Endodermal cell (in vitro differentiated cells): ENCODE results near the gene TMEM52B. TPM values are rescaled to one million over a fixed set of nuclear protein-coding genes. Genes with fewer than 3 reads are reported as not detected.

Experiments
- DNase-seq: peaks from one replicate; pipeline ENCODE4 v3.0.0-alpha.2; 2017
- H3K27ac ChIP-seq: 2 replicates; pipeline ENCODE4 v1.5.1; 2013; ENCODE audit warnings: mild to moderate bottlenecking, low read depth, low read length, moderate library complexity
- H3K27me3 ChIP-seq: 2 replicates; pipeline ENCODE4 v1.6.1; 2013; ENCODE audit warnings: mild to moderate bottlenecking, low read length, moderate library complexity; ENCODE audit not compliant: insufficient read depth, control insufficient read depth, poor library complexity, severe bottlenecking
- H3K36me3 ChIP-seq: 2 replicates; pipeline ENCODE4 v1.7.0; 2013; ENCODE audit warnings: mild to moderate bottlenecking, low read length, moderate library complexity; ENCODE audit not compliant: control insufficient read depth, insufficient read depth
- H3K4me1 ChIP-seq: one replicate; pipeline ENCODE4 v1.7.0; 2013; ENCODE audit warnings: low read length; ENCODE audit not compliant: control insufficient read depth, insufficient read depth
- H3K4me3 ChIP-seq: 2 replicates; pipeline ENCODE4 v1.5.1; 2013; ENCODE audit warnings: mild to moderate bottlenecking, low read length, moderate library complexity
- H3K9ac ChIP-seq: 2 replicates; pipeline ENCODE4 v1.6.1; 2013; ENCODE audit warnings: mild to moderate bottlenecking, low read length, moderate library complexity; ENCODE audit not compliant: poor library complexity, severe bottlenecking; ENCODE audit errors: extremely low read depth
- H3K9me3 ChIP-seq: 2 replicates; pipeline ENCODE4 v1.6.1; 2013; ENCODE audit warnings: mild to moderate bottlenecking, low read length, moderate library complexity; ENCODE audit not compliant: control insufficient read depth
- H3K27ac Mint-ChIP-seq: 2 replicates; pipeline ENCODE4 v1.8.0; 2020; ENCODE audit warnings: mixed read lengths
- H3K27me3 Mint-ChIP-seq: 2 replicates; pipeline ENCODE4 v1.8.0; 2021; ENCODE audit warnings: mild to moderate bottlenecking, mixed read lengths; ENCODE audit not compliant: insufficient read depth
- H3K36me3 Mint-ChIP-seq: 2 replicates; pipeline ENCODE4 v1.8.0; 2020; ENCODE audit warnings: low read depth, mixed read lengths
- H3K4me1 Mint-ChIP-seq: 2 replicates; pipeline ENCODE4 v1.8.0; 2020; ENCODE audit warnings: mixed read lengths
- H3K4me3 Mint-ChIP-seq: 2 replicates; pipeline ENCODE4 v1.8.0; 2020; ENCODE audit warnings: mild to moderate bottlenecking, moderate library complexity, mixed read lengths
- H3K9me3 Mint-ChIP-seq: 2 replicates; pipeline ENCODE4 v1.8.0; 2020; ENCODE audit warnings: mild to moderate bottlenecking, mixed read lengths
- WGBS, 2 experiments: methylation state at CpG; one replicate each; pipeline versions ENCODE4 v1.1.5 to v1.1.7; 2013; ENCODE audit warnings: missing lambda C conversion rate in 2 of 2, mixed read lengths in 1 of 2; ENCODE audit not compliant: insufficient coverage in 1 of 2, insufficient read length in 1 of 2; 5-methylcytosine and 5-hydroxymethylcytosine counted together
- total RNA-seq, 2 donors: library from RNA; stranded (reverse); fragmentation: NEBNext Ultra II Directional in 1 of 2; extraction: Animal tissue kit (Norgen Biotek cat#: 25700) in 1 of 2; gene quantifications; 2 replicates in 1 of 2; 3 replicates in 1 of 2; pipeline ENCODE4 v1.2.1, GENCODE V29; 2021
- TF ChIP-seq, protein P1 (sequence below): fragments of 200-600 bp; sonication (generic); conservative IDR thresholded peaks from 2 replicates; pipeline ENCODE4 v1.5.0; 2021; ENCODE audit warnings: antibody characterized with exemption, mild to moderate bottlenecking

TMEM52B gene
- total RNA-seq, 2 donors from 2014 or later = not detected

DNA sequence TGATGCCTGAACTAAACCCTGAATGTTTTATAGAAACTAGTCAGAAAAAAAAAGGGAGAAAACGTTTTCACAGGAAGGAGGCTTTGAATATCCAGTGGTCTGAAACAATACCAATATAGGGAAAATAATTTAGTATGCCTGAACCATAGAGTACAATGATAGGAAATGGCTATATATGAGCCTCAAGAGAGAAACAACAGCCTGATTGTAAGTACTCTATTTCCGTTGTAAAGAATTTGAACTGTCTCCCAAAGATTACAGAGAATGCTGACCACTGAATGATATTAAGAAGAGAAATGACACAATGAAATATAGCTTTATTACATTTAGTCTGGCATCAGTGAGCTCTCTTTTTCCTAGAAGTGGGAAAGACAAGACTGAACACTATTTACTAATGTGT is 28.3 kb downstream of the TMEM52B start:
- 85 to 92% methylated on average over 2 of the region's 2 CpGs for WGBS, 2 experiments
- Histone ChIP-seq H3K27me3 (no peaks in the 10 kb centered on the region), H3K4me1 (no peaks in the 10 kb centered on the region), H3K36me3 (no peaks in the 10 kb centered on the region), H3K9ac (no peak overlapping the region), H3K4me3 (no peak overlapping the region), H3K9me3 (peaks cover 13% of the 10 kb centered on the region), H3K27ac (no peak overlapping the region)
- Mint-ChIP-seq H3K9me3 (peaks cover 13% of the 10 kb centered on the region), H3K4me1 (peaks cover 22% of the 10 kb centered on the region), H3K36me3 (no peaks in the 10 kb centered on the region), H3K4me3 (no peak overlapping the region), H3K27me3 (no peaks in the 10 kb centered on the region), H3K27ac (no peak overlapping the region)
- TF ChIP-seq, protein P1, sequence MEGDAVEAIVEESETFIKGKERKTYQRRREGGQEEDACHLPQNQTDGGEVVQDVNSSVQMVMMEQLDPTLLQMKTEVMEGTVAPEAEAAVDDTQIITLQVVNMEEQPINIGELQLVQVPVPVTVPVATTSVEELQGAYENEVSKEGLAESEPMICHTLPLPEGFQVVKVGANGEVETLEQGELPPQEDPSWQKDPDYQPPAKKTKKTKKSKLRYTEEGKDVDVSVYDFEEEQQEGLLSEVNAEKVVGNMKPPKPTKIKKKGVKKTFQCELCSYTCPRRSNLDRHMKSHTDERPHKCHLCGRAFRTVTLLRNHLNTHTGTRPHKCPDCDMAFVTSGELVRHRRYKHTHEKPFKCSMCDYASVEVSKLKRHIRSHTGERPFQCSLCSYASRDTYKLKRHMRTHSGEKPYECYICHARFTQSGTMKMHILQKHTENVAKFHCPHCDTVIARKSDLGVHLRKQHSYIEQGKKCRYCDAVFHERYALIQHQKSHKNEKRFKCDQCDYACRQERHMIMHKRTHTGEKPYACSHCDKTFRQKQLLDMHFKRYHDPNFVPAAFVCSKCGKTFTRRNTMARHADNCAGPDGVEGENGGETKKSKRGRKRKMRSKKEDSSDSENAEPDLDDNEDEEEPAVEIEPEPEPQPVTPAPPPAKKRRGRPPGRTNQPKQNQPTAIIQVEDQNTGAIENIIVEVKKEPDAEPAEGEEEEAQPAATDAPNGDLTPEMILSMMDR = no peak
- DNase-seq = no peak

- TF ChIP-seq, protein P1 = no peak
- Mint-ChIP-seq H3K27ac (no peak overlapping the region), H3K4me1 (peaks cover 26% of the 10 kb centered on the region), H3K27me3 (no peaks in the 10 kb centered on the region), H3K4me3 (no peak overlapping the region), H3K36me3 (peaks cover 5% of the 10 kb centered on the region), H3K9me3 (peaks cover 13% of the 10 kb centered on the region)
- Histone ChIP-seq H3K36me3 (no peaks in the 10 kb centered on the region), H3K4me3 (no peak overlapping the region), H3K9me3 (peaks cover 13% of the 10 kb centered on the region), H3K9ac (no peak overlapping the region), H3K27me3 (no peaks in the 10 kb centered on the region), H3K4me1 (no peaks in the 10 kb centered on the region), H3K27ac (no peak overlapping the region)
- 92 to 96% methylated on average over 8 to 14 of the region's 15 CpGs for WGBS, 2 experiments
- DNase-seq = no peak
Measured at GRCh38 chr12:10210225-10210624, 31.4 kb downstream of the TMEM52B start.

- Mint-ChIP-seq H3K36me3 (peaks cover 15% of the 10 kb centered on the region), H3K27ac (peak overlapping the region; percentile 99)
Measured at GRCh38 chr12:10211101-10211939, 32.5 kb downstream of the TMEM52B start.

More at GRCh38 chr12:10211101-10211939, 32.5 kb downstream of the TMEM52B start:
- peaks cover 20% of the 10 kb centered on the region for H3K4me1 Mint-ChIP-seq
- DNase-seq = no peak
- H3K36me3 ChIP-seq = peaks cover 5% of the 10 kb centered on the region
- H3K9ac ChIP-seq = peak overlapping the region; percentile 95
- peak overlapping the region; percentile 90 for H3K4me3 Mint-ChIP-seq
- H3K27me3 ChIP-seq = no peaks in the 10 kb centered on the region
- peaks cover 10% of the 10 kb centered on the region for H3K9me3 Mint-ChIP-seq
- H3K4me1 ChIP-seq = no peaks in the 10 kb centered on the region
- TF ChIP-seq, protein P1 = no peak
- H3K27ac ChIP-seq = no peak overlapping the region
- no peaks in the 10 kb centered on the region for H3K27me3 Mint-ChIP-seq
- H3K4me3 ChIP-seq = no peak overlapping the region
- WGBS, 2 experiments = 94 to 95% methylated on average over 21 to 25 of the region's 25 CpGs
- H3K9me3 ChIP-seq = peaks cover 16% of the 10 kb centered on the region
